NCI-H2029 treated with DMSO at 0.1 percent for 48 hours (cell line): Measurements from ENCODE around the gene DNAJC12.
"Not testable (repeated sequence)": the region's sequence is repeated elsewhere in the genome, so short reads cannot be mapped to it uniquely, and the experiment has no call there.

Experiments used
- DNase-seq: peaks from one replicate; lab custom pipeline; 2025; lab: John Stamatoyannopoulos, UW

DNAJC12 gene

GRCh38 chr10:67792653-67793052 is 45.3 kb downstream of the DNAJC12 start:
- no peak for DNase-seq

DNA sequence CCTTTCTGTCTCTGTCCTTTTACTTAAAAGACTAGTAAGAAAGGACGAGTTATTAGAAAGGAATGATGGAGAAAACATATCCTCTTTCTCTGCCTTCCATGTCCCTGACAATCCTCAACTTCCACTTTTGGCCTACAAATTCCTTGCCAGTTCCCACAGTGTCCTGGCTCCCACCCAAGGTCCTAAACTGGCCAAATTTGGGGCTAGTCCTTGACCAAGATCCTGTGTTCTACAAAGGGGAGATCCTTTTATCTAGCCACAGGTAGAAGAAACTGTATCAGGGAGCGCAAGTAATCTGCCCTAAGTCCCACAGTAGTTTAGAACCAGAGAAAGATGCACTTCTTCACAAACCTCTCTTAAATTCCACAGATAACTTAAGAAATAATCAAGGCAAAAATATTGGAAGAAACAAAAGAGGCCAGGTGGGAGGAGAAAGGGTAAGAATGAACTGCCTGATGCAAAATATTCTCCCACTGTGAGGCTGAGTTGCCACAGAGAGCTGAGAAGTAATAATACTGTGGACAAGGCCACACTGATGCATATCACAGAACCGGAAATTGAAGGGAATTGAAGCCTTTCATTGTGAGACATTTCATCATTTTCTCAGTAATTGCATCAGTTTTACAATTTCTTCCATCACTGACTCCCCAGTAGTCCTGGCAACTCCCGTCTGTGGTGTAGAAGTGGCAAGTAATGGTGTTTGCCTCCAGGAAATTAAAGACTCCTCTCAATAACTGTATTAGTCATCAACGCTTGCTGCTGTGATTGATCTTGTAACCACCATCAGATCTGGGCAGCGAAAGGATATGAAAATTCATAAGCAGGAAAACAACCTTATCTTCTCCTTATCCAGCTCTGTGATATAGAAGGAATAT is 47.2 kb downstream of the DNAJC12 start:
- no peak for DNase-seq

GRCh38 chr10:67789769-67790168 is 48.2 kb downstream of the DNAJC12 start:
- no peak for DNase-seq

GRCh38 chr10:67788028-67788886 is 49.7 kb downstream of the DNAJC12 start:
- DNase-seq, result no peak

DNA sequence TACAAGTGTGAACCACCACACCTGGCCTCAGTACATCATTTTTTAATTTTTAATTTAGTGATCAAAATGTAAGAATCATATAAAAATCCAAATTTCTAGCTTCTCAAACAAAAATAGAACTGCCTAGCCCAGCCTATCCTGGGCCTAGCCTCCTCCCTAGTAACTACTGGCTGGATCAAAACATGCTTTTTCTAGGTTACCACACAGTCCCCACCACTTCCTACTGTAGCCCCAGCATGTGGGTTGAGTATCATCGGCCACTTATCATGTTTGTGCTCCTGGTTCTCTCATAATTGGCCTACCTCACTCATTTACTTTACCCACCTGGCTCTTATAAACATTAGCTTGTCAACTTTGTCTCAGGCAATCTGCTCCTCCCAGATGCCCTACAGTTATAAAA is 52.9 kb downstream of the DNAJC12 start:
- no peak for DNase-seq

DNA sequence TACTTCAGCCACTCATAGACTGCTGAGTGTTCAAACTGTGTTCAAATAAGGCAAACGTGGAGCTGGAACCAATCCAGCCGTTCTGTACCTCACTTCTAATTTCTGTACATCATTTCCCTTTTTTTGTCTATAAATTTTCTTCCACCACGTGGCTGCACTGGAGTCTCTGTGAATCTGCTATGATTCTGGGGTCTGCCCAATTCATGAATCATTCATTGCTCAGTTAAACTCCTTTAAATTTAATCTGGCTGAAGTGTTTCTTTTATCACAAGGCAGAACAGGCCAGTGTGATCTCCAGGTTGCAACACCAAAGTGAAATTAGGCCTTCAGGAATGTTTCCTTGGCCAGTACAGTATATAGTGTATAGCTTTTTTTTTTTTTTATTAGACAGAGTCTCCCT is 53.5 kb downstream of the DNAJC12 start:
- DNase-seq, result no peak

- no peak for DNase-seq
Measured at GRCh38 chr10:67783606-67784294, 54.2 kb downstream of the DNAJC12 start.

DNA sequence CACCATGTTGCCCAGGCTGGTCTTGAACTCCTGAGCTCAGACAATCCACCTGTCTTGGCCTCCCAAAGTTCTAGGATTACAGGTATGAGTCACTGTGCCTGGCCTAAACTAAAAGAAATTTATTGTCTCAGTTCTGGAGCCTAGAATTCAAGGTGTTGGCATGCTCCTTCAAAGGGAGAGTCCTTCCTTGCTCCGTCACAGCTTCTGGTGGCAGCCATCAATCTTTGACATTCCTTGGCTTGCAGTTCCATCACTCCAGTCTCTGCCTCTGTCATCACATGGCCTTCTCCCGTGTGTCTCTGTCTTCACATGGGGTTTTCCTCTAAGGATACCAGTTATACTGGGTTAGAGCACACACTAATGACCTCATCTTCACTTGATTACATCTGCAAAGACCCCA is 55.5 kb downstream of the DNAJC12 start:
- no peak for DNase-seq

- no peak for DNase-seq
Measured at GRCh38 chr10:67780759-67781538, 57.0 kb downstream of the DNAJC12 start.

- not testable (repeated sequence) for DNase-seq
Measured at GRCh38 chr10:67780204-67780621, 57.8 kb downstream of the DNAJC12 start.

DNA sequence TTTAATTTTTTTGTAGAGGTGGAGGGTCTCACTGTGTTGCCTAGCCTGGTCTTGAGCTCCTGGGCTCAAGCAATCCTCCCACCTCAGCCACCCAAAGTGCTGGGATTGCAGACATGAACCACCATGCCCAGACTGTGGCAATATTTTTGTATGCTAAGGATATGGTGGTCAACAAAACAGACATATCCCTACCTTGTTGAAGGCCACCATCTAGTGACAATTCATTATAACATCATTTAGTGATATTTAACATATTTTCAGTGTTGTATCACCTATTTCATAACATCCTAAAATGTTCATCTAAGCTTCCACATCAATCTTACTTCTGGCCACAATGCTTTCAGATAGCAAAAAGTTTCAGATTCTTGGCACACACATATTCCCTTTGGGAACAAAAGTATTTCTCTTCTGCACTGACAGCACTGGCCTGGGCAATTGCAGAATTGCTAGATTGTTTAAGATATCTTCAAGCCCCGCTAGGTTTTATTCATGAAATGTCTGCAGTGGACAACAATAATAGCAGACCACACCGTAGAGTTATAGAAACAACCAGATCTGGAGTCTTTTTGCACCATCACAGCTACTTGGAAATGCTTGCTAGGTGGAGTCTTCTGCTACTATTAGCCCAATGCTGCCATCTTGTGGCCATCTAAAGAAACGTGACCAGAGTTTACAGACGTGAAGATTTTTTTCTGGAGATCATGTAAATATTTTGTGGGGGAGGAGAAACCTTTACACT is 58.4 kb downstream of the DNAJC12 start:
- DNase-seq, result peak; percentile 52

DNA sequence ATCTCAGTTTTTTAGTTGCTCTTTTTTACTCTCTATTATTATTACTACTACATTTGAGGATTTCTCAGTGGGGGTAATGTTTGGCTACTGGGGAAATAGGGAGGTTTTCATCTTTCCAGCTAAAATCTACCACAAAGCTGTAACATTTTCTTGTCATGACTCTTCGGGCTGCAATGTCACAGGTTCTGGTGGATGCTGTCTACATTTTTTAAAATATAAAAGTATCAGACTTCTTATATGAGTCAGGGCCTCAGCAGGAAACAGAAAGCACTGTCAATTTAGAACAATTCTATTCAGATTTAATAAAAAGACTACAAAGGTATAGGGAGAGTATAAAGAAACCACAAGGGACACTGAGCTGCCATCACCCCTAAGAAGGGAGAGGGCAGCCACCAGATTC is 61.6 kb downstream of the DNAJC12 start:
- no peak for DNase-seq

GRCh38 chr10:67775279-67775678 is 62.7 kb downstream of the DNAJC12 start:
- DNase-seq, result no peak

GRCh38 chr10:67772894-67773511 is 65.0 kb downstream of the DNAJC12 start:
- no peak for DNase-seq

GRCh38 chr10:67772151-67772550 is 65.8 kb downstream of the DNAJC12 start:
- no peak for DNase-seq

- no peak for DNase-seq
Measured at GRCh38 chr10:67771200-67771599, 66.8 kb downstream of the DNAJC12 start.

DNA sequence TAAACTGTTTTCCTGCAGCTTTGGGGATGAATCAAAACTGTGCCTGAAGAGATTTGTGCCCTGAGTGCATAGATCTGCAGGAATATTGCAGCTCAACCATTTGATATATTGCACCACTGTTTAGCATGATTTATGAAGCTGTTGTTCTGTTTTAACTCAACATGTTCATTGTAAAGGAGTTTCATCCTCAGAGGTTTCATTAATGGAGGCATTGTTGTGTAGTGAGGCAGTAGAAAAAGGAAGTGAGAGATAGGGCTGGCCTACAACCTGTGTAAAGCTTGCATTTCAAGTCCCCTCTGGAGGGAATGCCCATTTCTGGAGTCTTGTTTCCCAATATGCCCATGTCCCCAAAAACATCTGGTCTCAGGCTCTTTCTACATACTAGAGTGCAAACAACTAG is 67.5 kb downstream of the DNAJC12 start:
- no peak for DNase-seq

GRCh38 chr10:67767244-67767643 is 70.7 kb downstream of the DNAJC12 start:
- no peak for DNase-seq

DNA sequence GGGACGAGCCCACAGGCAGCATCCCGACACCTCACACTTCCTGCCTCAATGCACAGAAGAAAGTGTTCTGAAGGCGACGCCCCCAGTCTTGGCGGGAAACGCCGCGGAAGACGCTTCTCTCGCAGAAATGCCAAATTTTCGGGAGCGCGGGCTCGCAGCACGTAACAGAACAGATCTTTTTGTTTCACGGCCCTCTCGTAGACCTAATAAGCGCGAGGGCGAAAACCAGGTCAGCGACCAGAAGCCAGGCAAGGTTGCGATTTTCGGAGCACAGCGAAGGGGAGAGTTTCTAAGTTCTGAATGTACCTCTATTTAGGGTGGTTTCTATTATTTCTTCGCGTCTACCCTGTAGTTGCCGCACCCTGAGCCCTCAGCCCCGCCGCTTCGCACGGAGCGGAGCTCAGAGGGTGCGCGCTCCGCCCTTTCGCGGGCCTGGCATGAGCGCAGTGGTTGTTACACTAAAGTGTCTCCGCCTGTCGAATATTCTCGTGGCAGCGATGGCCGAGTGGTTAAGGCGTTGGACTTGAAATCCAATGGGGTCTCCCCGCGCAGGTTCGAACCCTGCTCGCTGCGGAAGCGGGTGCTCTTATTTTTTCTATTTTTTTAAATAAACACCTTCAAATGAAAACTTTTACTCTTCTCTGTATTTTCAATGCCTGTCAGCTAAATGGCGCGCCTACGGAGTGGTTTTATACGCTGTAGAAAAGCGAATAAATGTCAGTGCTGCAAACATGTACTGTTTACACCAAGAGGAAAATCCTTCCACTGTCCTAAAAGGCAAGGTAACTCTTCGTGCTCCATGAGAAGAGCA is 73.8 kb downstream of the DNAJC12 start:
- DNase-seq, result peak; percentile 30
